NB4 (cell line): ENCODE data around the gene MPZL3.

Experiments
- DNase-seq: peaks from one replicate; pipeline ENCODE4 v3.0.0; 2010; ENCODE audit warnings: low read depth
- H3K4me3 ChIP-seq: one replicate; pipeline ENCODE4 v1.5.1; 2011; ENCODE audit warnings: mild to moderate bottlenecking, low read depth, low read length, moderate library complexity
- MYC ChIP-seq: IDR thresholded peaks from 2 replicates; pipeline ENCODE4 v1.6.1; 2011; ENCODE audit warnings: low read depth, low read length
- POLR2A ChIP-seq: IDR thresholded peaks from 2 replicates; pipeline ENCODE4 v1.6.1; 2011; ENCODE audit warnings: mild to moderate bottlenecking; ENCODE audit not compliant: insufficient read length; ENCODE audit errors: extremely low read depth
- TF ChIP-seq, protein P1 (sequence below): IDR thresholded peaks from one replicate; pipeline ENCODE4 v1.5.1; 2012; ENCODE audit warnings: low read depth, low read length
- TF ChIP-seq, protein P2 (sequence below): IDR thresholded peaks from 2 replicates; pipeline ENCODE4 v1.6.1; 2011; ENCODE audit warnings: low read depth, low read length

Gene MPZL3

DNA sequence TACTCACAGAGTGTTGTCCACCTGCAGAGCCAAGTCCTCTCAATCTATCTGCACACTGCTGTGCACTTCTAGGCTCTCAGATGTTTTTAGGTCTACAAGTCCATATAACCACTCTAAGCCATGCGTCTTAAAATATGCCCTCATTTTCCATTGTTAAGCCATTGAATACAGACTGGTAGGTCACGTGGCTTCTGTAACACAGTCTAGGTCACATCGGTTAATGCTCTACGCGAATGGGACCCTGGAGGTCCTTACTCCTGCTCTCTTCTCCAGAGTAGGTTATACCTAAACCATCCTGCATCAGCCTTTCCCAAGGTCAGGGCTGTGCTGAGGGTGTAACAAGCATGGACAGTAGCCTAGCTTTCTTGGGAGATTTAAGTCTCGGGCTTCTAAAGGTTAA lies 28.2 kb downstream of the MPZL3 start:
- no peak for DNase-seq
- TF ChIP-seq, protein P1, sequence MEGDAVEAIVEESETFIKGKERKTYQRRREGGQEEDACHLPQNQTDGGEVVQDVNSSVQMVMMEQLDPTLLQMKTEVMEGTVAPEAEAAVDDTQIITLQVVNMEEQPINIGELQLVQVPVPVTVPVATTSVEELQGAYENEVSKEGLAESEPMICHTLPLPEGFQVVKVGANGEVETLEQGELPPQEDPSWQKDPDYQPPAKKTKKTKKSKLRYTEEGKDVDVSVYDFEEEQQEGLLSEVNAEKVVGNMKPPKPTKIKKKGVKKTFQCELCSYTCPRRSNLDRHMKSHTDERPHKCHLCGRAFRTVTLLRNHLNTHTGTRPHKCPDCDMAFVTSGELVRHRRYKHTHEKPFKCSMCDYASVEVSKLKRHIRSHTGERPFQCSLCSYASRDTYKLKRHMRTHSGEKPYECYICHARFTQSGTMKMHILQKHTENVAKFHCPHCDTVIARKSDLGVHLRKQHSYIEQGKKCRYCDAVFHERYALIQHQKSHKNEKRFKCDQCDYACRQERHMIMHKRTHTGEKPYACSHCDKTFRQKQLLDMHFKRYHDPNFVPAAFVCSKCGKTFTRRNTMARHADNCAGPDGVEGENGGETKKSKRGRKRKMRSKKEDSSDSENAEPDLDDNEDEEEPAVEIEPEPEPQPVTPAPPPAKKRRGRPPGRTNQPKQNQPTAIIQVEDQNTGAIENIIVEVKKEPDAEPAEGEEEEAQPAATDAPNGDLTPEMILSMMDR, result no peak
- no peak overlapping the region for H3K4me3 ChIP-seq

DNA sequence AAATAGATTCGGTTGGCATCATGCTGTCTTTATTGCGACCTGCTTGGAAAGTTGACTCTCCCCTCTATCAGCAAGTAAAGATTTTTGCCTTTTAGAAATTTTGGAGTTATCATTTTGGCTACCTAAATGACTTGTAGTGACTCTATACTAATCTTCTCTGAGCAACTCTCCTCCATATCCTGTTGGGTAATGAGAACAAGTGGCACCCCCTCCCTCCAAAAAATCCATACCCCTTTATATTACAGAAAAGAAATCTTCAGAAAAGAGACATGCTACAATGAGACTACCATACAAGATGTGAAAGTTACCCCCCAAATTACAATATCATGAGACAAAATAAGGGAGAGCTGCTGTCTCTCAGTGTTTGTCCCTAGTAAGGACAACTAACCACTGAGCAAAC lies 28.6 kb downstream of the MPZL3 start:
- H3K4me3 ChIP-seq, result no peak overlapping the region
- TF ChIP-seq MYC (no peak), POLR2A (no peak)
- TF ChIP-seq, protein P2, sequence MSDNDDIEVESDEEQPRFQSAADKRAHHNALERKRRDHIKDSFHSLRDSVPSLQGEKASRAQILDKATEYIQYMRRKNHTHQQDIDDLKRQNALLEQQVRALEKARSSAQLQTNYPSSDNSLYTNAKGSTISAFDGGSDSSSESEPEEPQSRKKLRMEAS, result no peak
- TF ChIP-seq, protein P1, result no peak
- no peak for DNase-seq

DNA sequence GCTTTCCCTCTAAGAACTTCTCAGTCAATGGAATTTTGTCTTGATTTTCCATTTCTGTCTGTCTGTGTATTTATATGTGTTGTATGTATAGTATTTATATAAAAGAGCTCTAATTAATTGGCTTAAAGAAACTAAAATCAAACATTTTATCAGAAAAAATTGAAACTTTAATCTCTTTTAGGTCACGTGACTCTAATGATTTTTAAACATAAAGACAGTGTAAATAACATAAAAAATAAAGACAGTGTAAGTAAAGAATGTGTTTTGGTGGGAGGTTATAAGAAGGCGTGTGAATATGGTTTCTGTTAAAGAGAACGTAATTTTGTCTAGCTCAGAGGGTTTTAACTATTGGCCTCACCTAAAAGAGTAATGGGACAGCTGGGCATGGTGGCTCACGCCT lies 29.7 kb downstream of the MPZL3 start:
- TF ChIP-seq, protein P2, result no peak
- TF ChIP-seq MYC (no peak), POLR2A (no peak)
- TF ChIP-seq, protein P1, result no peak
- DNase-seq, result no peak
- H3K4me3 ChIP-seq, result no peak overlapping the region

DNA sequence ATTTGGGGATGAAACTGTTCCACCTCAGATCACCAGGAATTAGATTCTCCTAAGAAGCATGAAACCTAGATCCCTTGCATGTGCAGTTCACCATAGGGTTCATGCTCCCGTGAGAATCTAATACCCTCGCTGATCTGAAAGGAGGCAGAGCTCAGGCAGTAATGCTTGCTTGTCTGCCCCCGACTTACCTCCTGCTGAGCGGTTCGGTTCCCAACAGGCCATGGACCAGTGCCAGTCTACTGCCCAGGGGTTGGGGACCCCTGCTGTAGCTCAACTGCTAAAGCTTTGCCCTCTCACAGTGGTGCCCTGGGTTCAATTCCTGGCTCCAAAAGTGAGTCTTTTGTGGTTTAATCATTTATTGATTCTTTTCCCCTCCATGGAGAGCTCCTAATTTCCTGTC lies 30.7 kb downstream of the MPZL3 start:
- TF ChIP-seq, protein P2, result no peak
- DNase-seq, result no peak
- no peak overlapping the region for H3K4me3 ChIP-seq

DNA sequence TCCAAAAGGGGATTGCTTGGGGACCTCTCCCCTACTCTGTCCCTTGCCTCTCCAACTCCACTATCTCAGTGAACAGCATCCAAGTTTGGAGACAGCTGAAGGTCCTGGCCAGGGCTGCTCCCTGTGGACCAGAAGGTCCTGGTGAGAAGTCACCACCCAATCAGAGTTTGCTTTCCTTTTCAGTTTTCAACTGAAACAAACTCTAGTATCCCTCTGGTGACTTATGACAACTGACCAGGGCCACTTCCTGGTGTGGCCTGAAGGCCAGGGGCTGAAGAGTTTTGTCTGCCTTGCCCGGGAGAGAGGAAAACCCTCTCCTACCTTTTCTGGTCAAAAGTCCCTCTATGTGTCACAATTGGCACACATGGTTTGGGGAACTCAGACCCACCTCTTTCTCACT lies 32.4 kb downstream of the MPZL3 start:
- H3K4me3 ChIP-seq, result no peak overlapping the region
- TF ChIP-seq, protein P1, result no peak
- no peak for TF ChIP-seq MYC
- TF ChIP-seq, protein P2, result no peak
- TF ChIP-seq POLR2A, result no peak
- DNase-seq, result no peak

DNA sequence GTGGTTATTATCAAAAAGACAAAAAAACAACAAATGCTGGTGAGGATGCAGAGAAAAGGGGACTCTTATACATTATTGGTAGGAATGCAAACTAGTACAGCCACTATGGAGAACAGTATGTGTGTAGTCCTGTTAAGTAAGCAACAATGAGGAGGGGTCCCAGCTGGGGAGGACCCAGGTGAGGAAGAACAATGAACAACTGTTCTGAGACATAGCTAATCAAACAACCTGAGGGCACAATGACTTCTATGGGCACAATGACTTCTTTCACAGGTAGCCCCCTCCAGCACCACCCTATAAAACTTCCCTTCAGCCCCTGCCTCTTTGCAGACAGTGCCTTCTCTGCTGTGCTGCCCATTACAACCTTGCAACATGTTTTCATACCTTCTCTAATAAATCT lies 32.9 kb downstream of the MPZL3 start:
- H3K4me3 ChIP-seq, result no peak overlapping the region
- DNase-seq, result no peak
- TF ChIP-seq POLR2A, result no peak

DNA sequence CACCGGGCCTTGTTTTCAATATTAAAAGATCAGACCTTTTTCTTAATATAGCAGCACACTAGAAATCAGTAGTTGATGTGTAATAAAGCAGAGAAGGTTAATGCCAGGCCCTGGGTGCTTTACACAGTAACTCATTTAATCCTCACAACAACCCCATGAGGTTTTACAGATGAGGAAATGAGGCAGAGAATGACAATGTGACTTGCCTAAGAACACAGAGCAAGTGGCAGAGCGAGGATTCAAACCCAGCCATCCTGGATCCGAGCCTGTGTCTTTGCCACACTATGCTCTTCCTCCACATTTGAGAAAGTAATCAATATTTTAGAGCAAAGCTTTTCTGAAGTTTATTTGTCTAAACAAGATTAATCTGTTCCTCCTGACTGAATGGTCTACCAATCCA lies 34.6 kb downstream of the MPZL3 start:
- TF ChIP-seq, protein P2, result no peak
- no peak for TF ChIP-seq POLR2A
- TF ChIP-seq MYC, result no peak
- TF ChIP-seq, protein P1, result no peak
- no peak overlapping the region for H3K4me3 ChIP-seq
- peak; percentile 31 for DNase-seq
